ENCODE results near the gene EML2.

GRCh38 chr19:45591004-45591637, 48.1 kb downstream of the EML2 start:
- TF ChIP-seq POLR2A (IDR thresholded peaks at IDR 0.05) (no peak), CTCF (IDR thresholded peaks at IDR 0.05 in 4 of 5, conservative IDR thresholded peaks at IDR 0.05 in 1 of 5) (no peak)
